GM23338 (cell line): ENCODE measurements around the gene CPT1C. TPM values are rescaled to one million over a fixed set of nuclear protein-coding genes. Genes with fewer than 3 reads are reported as not detected.

Source experiments
- ATAC-seq: fragments of 200-7000 bp; cut with Tn5 transposase; 3 replicates; pipeline ENCODE4 v1.9.1; 2020
- DNase-seq: peaks from one replicate; pipeline ENCODE4 v3.0.0-alpha.2; 2015; ENCODE audit warnings: low spot score
- H2AFZ ChIP-seq: fragments of 200-600 bp; sonication (generic); 2 replicates; pipeline ENCODE4 v1.8.0; 2016; ENCODE audit warnings: antibody characterized with exemption, mild to moderate bottlenecking, moderate library complexity
- H3F3A ChIP-seq: fragments of 200-600 bp; sonication (generic); replicated peaks from 2 replicates; pipeline ENCODE4 v1.8.0; 2017; ENCODE audit warnings: antibody characterized with exemption, mixed run types, low read depth
- H3K27ac ChIP-seq: fragments of 200-600 bp; sonication (generic); 2 replicates; pipeline ENCODE4 v1.6.1; 2016; ENCODE audit warnings: low read depth
- H3K27me3 ChIP-seq: fragments of 200-600 bp; sonication (generic); 2 replicates; pipeline ENCODE4 v1.8.0; 2016; ENCODE audit warnings: mild to moderate bottlenecking, mixed run types, moderate library complexity; ENCODE audit not compliant: insufficient read depth
- H3K36me3 ChIP-seq: fragments of 200-600 bp; sonication (generic); 2 replicates; pipeline ENCODE4 v1.8.0; 2016; ENCODE audit warnings: mild to moderate bottlenecking; ENCODE audit not compliant: insufficient read depth
- H3K4me1 ChIP-seq: fragments of 200-600 bp; sonication (generic); 2 replicates; pipeline ENCODE4 v1.8.0; 2016; ENCODE audit warnings: mild to moderate bottlenecking, moderate library complexity; ENCODE audit not compliant: insufficient read depth
- H3K4me2 ChIP-seq: fragments of 200-600 bp; sonication (generic); 2 replicates; pipeline ENCODE4 v1.7.1; 2017; ENCODE audit warnings: mixed run types
- H3K4me3 ChIP-seq: fragments of 200-600 bp; sonication (generic); 2 replicates; pipeline ENCODE4 v1.6.1; 2016; ENCODE audit warnings: mixed run types
- H3K79me2 ChIP-seq: fragments of 200-600 bp; sonication (generic); replicated peaks from 2 replicates; pipeline ENCODE4 v1.8.0; 2017; ENCODE audit warnings: mild to moderate bottlenecking; ENCODE audit not compliant: insufficient read depth
- H3K9me2 ChIP-seq: fragments of 200-600 bp; sonication (generic); 2 replicates; pipeline ENCODE4 v1.8.0; 2017; ENCODE audit not compliant: insufficient read depth
- H4K20me1 ChIP-seq: fragments of 200-600 bp; sonication (generic); replicated peaks from 2 replicates; pipeline ENCODE4 v1.8.0; 2017; ENCODE audit warnings: mild to moderate bottlenecking; ENCODE audit not compliant: insufficient read depth
- H3K27ac Mint-ChIP-seq: 2 replicates; pipeline ENCODE4 v1.8.0; 2020; ENCODE audit warnings: inconsistent platforms, mild to moderate bottlenecking, moderate library complexity, mixed read lengths
- H3K27me3 Mint-ChIP-seq: 3 replicates; pipeline ENCODE4 v1.8.0; 2022; ENCODE audit warnings: low read depth, mild to moderate bottlenecking, moderate library complexity, mixed read lengths, inconsistent platforms; ENCODE audit not compliant: insufficient read depth, poor library complexity
- H3K36me3 Mint-ChIP-seq: 3 replicates; pipeline ENCODE4 v1.8.0; 2021; ENCODE audit warnings: low read depth, mild to moderate bottlenecking, inconsistent platforms, moderate library complexity, mixed read lengths
- H3K4me1 Mint-ChIP-seq: 3 replicates; pipeline ENCODE4 v1.8.0; 2020; ENCODE audit warnings: mild to moderate bottlenecking, inconsistent platforms, mixed read lengths
- H3K4me3 Mint-ChIP-seq: 3 replicates; pipeline ENCODE4 v1.8.0; 2021; ENCODE audit warnings: moderate library complexity, mild to moderate bottlenecking, inconsistent platforms, mixed read lengths
- H3K9me3 Mint-ChIP-seq: 3 replicates; pipeline ENCODE4 v1.8.0; 2020; ENCODE audit warnings: moderate library complexity, mild to moderate bottlenecking, inconsistent platforms, mixed read lengths
- CREB1 ChIP-seq: fragments of 250-450 bp; sonication (Bioruptor Pico); IDR thresholded peaks from 2 replicates; pipeline ENCODE4 v1.5.0; 2020; ENCODE audit warnings: low read depth, mild to moderate bottlenecking, moderate library complexity
- EZH2 ChIP-seq: fragments of 200-600 bp; sonication (generic); IDR thresholded peaks from one replicate; pipeline ENCODE4 v1.8.0; 2017; ENCODE audit warnings: antibody characterized with exemption, mild to moderate bottlenecking, low read depth; ENCODE audit not compliant: unreplicated experiment
- EZH2phosphoT487 ChIP-seq: fragments of 200-600 bp; sonication (generic); IDR thresholded peaks from one replicate; pipeline ENCODE4 v1.8.1; 2018; ENCODE audit warnings: antibody characterized with exemption; ENCODE audit not compliant: unreplicated experiment
- JUNB ChIP-seq: IDR thresholded peaks from one replicate; pipeline ENCODE4 v1.6.1; 2016; ENCODE audit warnings: antibody characterized with exemption; ENCODE audit not compliant: unreplicated experiment
- NANOG ChIP-seq: IDR thresholded peaks from 2 replicates; pipeline ENCODE4 v1.6.1; 2016; ENCODE audit warnings: antibody characterized with exemption, borderline replicate concordance
- REST ChIP-seq: IDR thresholded peaks from one replicate; pipeline ENCODE4 v1.6.1; 2018; ENCODE audit warnings: antibody characterized with exemption; ENCODE audit not compliant: unreplicated experiment
- ZNF462 ChIP-seq: fragments of 250-450 bp; sonication (Bioruptor Pico); IDR thresholded peaks from 2 replicates; pipeline ENCODE4 v1.5.0; 2020; ENCODE audit warnings: mild to moderate bottlenecking, moderate library complexity
- polyA plus RNA-seq: library from polyadenylated mRNA; unstranded; fragments of >200 nt; fragmentation: Nextera tagmentation; extraction: Ambion mirVana; gene quantifications from 2 replicates; pipeline ENCODE4 v1.2.1, GENCODE V29; 2016
- total RNA-seq: library from RNA; depleted of rRNA; stranded (reverse); fragments of >200 nt; shearing (Covaris generic); gene quantifications from 2 replicates; pipeline ENCODE4 v1.2.3, GENCODE V29; 2014
- TF ChIP-seq, protein P1 (sequence below): IDR thresholded peaks from 2 replicates; pipeline ENCODE4 v1.6.1; 2016; ENCODE audit warnings: antibody characterized with exemption
- TF ChIP-seq, protein P2 (sequence below), 2 experiments: fragments of 200-600 bp in 1 of 2; sonication (generic) in 1 of 2; conservative IDR thresholded peaks; 2 replicates each; pipeline versions ENCODE4 v1.5.1 to v1.6.1; 2016 to 2017; ENCODE audit warnings: antibody characterized with exemption in 2 of 2, low read depth in 2 of 2, mild to moderate bottlenecking in 2 of 2, moderate library complexity in 1 of 2

CPT1C gene
- total and polyA plus RNA-seq, 2 experiments from 2014 or later = 63.4 to 77.3 TPM

GRCh38 chr19:49658139-49658517 is 32.8 kb upstream of the CPT1C start (continued):
- TF ChIP-seq ZNF462 (CRISPR knock-in tag) = no peak
- TF ChIP-seq EZH2 = no peak
- no peak for TF ChIP-seq EZH2phosphoT487
- TF ChIP-seq CREB1 = no peak

- Mint-ChIP-seq H3K9me3 (peaks cover 19% of the 10 kb centered on the region), H3K4me1 (peaks cover 10% of the 10 kb centered on the region), H3K27ac (no peak overlapping the region), H3K4me3 (no peak overlapping the region), H3K36me3 (peaks cover 88% of the 10 kb centered on the region), H3K27me3 (peaks cover 19% of the 10 kb centered on the region)
- ATAC-seq = no peak
- Histone ChIP-seq H3F3A (peaks cover 21% of the 10 kb centered on the region), H3K27ac (no peak overlapping the region), H4K20me1 (peaks cover 15% of the 10 kb centered on the region), H3K36me3 (peaks cover 25% of the 10 kb centered on the region), H2AFZ (no peak overlapping the region), H3K4me2 (no peak overlapping the region), H3K4me3 (no peak overlapping the region), H3K9me2 (no peaks in the 10 kb centered on the region), H3K27me3 (no peaks in the 10 kb centered on the region), H3K4me1 (peaks cover 3% of the 10 kb centered on the region; the same call in 1 of the 2 replicates), H3K79me2 (peaks cover 7% of the 10 kb centered on the region)
- DNase-seq = no peak
- TF ChIP-seq NANOG (no peak), EZH2 (no peak), JUNB (no peak), REST (no peak)
- TF ChIP-seq, protein P1, sequence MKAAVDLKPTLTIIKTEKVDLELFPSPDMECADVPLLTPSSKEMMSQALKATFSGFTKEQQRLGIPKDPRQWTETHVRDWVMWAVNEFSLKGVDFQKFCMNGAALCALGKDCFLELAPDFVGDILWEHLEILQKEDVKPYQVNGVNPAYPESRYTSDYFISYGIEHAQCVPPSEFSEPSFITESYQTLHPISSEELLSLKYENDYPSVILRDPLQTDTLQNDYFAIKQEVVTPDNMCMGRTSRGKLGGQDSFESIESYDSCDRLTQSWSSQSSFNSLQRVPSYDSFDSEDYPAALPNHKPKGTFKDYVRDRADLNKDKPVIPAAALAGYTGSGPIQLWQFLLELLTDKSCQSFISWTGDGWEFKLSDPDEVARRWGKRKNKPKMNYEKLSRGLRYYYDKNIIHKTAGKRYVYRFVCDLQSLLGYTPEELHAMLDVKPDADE = no peak
- TF ChIP-seq, protein P2, sequence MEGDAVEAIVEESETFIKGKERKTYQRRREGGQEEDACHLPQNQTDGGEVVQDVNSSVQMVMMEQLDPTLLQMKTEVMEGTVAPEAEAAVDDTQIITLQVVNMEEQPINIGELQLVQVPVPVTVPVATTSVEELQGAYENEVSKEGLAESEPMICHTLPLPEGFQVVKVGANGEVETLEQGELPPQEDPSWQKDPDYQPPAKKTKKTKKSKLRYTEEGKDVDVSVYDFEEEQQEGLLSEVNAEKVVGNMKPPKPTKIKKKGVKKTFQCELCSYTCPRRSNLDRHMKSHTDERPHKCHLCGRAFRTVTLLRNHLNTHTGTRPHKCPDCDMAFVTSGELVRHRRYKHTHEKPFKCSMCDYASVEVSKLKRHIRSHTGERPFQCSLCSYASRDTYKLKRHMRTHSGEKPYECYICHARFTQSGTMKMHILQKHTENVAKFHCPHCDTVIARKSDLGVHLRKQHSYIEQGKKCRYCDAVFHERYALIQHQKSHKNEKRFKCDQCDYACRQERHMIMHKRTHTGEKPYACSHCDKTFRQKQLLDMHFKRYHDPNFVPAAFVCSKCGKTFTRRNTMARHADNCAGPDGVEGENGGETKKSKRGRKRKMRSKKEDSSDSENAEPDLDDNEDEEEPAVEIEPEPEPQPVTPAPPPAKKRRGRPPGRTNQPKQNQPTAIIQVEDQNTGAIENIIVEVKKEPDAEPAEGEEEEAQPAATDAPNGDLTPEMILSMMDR (conservative IDR thresholded peaks at IDR 0.05; ENCODE audit: low read depth in 2 of 2) = no peak
Measured at GRCh38 chr19:49658566-49659442, 32.1 kb upstream of the CPT1C start.
